ENCODE data around the gene ADCY2. TPM values are rescaled to one million over a fixed set of nuclear protein-coding genes. Genes with fewer than 3 reads are reported as not detected.

ADCY2 gene
- total RNA-seq, 1 experiment from 2014 or later: 31.3 TPM

DNA sequence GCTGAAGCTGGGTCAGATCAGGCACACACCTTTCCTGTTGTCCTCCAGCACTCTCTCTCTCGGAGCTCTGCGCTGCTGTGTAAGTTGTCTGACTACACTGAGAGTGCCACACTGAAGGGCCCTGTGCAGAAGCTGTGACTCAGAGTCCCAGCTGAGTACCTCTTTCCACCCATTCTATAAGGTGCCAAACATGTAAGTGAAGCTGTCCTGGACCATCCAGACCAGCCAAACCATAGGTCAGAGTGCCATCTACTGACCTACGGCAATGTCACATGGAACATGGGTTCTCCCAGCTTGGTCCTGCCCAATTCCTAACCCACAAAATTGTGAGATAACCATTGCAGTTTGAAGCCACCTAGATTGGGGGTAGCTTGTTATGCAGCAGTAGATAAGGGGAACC, 68.2 kb downstream of the ADCY2 start:
- Histone ChIP-seq H2AFZ (ENCODE audit: low read length) (no peak overlapping the region), H3K23ac (ENCODE audit: insufficient read length, low read depth, low read length) (no peak overlapping the region), H3K9me3 (ENCODE audit: control insufficient read depth, low read depth, low read length) (no peaks in the 10 kb centered on the region), H2BK20ac (ENCODE audit: low read depth, low read length, poor library complexity, severe bottlenecking) (no peak overlapping the region), H3K23me2 (ENCODE audit: insufficient read length, low read depth, low read length, poor library complexity, severe bottlenecking) (no peaks in the 10 kb centered on the region), H3K14ac (ENCODE audit: insufficient read depth, low read length) (no peak overlapping the region), H2BK15ac (ENCODE audit: low read depth, low read length) (no peak overlapping the region), H2AK5ac (ENCODE audit: insufficient read length, low read length) (no peak overlapping the region), H3K27ac (ENCODE audit: insufficient read length, low read depth, low read length) (no peak overlapping the region), H3K79me1 (ENCODE audit: insufficient read depth, low read depth, low read length, poor library complexity, severe bottlenecking) (no peaks in the 10 kb centered on the region), H4K5ac (ENCODE audit: insufficient read length, low read depth, low read length) (no peak overlapping the region), H4K20me1 (ENCODE audit: control insufficient read depth, insufficient read depth, insufficient read length) (no peaks in the 10 kb centered on the region), H4K91ac (ENCODE audit: insufficient read length, low read depth, low read length) (no peak overlapping the region), H3K4ac (ENCODE audit: low read depth, low read length) (no peak overlapping the region), H3K56ac (ENCODE audit: insufficient read length, low read depth, low read length) (no peak overlapping the region), H3K27me3 (ENCODE audit: insufficient read depth, low read length) (no peaks in the 10 kb centered on the region), H3K79me2 (ENCODE audit: insufficient read depth, low read length) (peaks cover 8% of the 10 kb centered on the region; the same call in 1 of the 2 replicates), H3K4me2 (ENCODE audit: insufficient read depth, insufficient read length, low read length) (no peak overlapping the region), H2BK12ac (ENCODE audit: insufficient read length, low read depth, low read length) (no peak overlapping the region), H2BK5ac (ENCODE audit: insufficient read length, low read length) (no peak overlapping the region), H4K8ac (replicated peaks; ENCODE audit: insufficient read length, low read depth, low read length) (no peak overlapping the region), H3K4me1 (ENCODE audit: insufficient read depth, low read length) (peaks cover 7% of the 10 kb centered on the region), H3K9ac (ENCODE audit: extremely low read depth, insufficient read length, low read length) (no peak overlapping the region), H2BK120ac (ENCODE audit: low read depth, low read length, poor library complexity, severe bottlenecking) (no peak overlapping the region), H3K18ac (ENCODE audit: insufficient read length, low read depth, low read length) (no peak overlapping the region), H3T11ph (ENCODE audit: low read length) (no peak overlapping the region)
- H3K27me3 Mint-ChIP-seq (ENCODE audit: low read depth): no peaks in the 10 kb centered on the region
- peak; percentile 63 for DNase-seq
- H3K4me1 Mint-ChIP-seq: peaks cover 19 to 52% of the 10 kb centered on the region in 2 experiments
- H3K27ac Mint-ChIP-seq: peak overlapping the region in 2 of 3 experiments; percentile 17 to 46; a peak in 1 of 7 replicates
- TF ChIP-seq, protein P1, sequence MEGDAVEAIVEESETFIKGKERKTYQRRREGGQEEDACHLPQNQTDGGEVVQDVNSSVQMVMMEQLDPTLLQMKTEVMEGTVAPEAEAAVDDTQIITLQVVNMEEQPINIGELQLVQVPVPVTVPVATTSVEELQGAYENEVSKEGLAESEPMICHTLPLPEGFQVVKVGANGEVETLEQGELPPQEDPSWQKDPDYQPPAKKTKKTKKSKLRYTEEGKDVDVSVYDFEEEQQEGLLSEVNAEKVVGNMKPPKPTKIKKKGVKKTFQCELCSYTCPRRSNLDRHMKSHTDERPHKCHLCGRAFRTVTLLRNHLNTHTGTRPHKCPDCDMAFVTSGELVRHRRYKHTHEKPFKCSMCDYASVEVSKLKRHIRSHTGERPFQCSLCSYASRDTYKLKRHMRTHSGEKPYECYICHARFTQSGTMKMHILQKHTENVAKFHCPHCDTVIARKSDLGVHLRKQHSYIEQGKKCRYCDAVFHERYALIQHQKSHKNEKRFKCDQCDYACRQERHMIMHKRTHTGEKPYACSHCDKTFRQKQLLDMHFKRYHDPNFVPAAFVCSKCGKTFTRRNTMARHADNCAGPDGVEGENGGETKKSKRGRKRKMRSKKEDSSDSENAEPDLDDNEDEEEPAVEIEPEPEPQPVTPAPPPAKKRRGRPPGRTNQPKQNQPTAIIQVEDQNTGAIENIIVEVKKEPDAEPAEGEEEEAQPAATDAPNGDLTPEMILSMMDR (conservative IDR thresholded peaks at IDR 0.05): peak; percentile 74; the same call in 2 of the 3 replicates
- no peaks in the 10 kb centered on the region for H3K9me3 Mint-ChIP-seq
- peaks cover 0 to 3% (median 0%) of the 10 kb centered on the region in 3 experiments; a peak in 2 of 7 replicates for H3K36me3 Mint-ChIP-seq (ENCODE audit: insufficient read depth in 1 of 3, low read depth in 3 of 3)
- no peak overlapping the region for H3K4me3 Mint-ChIP-seq
- WGBS (ENCODE audit: extremely low coverage, insufficient read length, low lambda C conversion rate): no CpG with 5 or more reads among the region's 3 CpGs

Measured in H9 (cell line).